ENCODE measurements around the gene TXNRD1.

Gene TXNRD1

GRCh38 chr12:104333692-104334255 is 118.2 kb downstream of the TXNRD1 start:
- no peaks in the 10 kb centered on the region for H3K27me3 ChIP-seq (ENCODE audit: control insufficient read depth, insufficient read depth, low read length)
- no peak overlapping the region for H3K4me3 ChIP-seq (ENCODE audit: low read depth, low read length)
- no peak overlapping the region for H3K27ac ChIP-seq
- no peak overlapping the region for H3K4me2 ChIP-seq (ENCODE audit: low read length)
- no peaks in the 10 kb centered on the region for H3K4me1 ChIP-seq
- H3K9ac ChIP-seq, result no peak overlapping the region
- TF ChIP-seq, protein P1, sequence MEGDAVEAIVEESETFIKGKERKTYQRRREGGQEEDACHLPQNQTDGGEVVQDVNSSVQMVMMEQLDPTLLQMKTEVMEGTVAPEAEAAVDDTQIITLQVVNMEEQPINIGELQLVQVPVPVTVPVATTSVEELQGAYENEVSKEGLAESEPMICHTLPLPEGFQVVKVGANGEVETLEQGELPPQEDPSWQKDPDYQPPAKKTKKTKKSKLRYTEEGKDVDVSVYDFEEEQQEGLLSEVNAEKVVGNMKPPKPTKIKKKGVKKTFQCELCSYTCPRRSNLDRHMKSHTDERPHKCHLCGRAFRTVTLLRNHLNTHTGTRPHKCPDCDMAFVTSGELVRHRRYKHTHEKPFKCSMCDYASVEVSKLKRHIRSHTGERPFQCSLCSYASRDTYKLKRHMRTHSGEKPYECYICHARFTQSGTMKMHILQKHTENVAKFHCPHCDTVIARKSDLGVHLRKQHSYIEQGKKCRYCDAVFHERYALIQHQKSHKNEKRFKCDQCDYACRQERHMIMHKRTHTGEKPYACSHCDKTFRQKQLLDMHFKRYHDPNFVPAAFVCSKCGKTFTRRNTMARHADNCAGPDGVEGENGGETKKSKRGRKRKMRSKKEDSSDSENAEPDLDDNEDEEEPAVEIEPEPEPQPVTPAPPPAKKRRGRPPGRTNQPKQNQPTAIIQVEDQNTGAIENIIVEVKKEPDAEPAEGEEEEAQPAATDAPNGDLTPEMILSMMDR (IDR thresholded peaks at IDR 0.05), result no peak
- no peaks in the 10 kb centered on the region for H3K9me3 ChIP-seq (ENCODE audit: control insufficient read depth, low read length)
- no peaks in the 10 kb centered on the region for H3K36me3 ChIP-seq (ENCODE audit: control insufficient read depth, insufficient read depth, low read length)
- no peaks in the 10 kb centered on the region for H3K79me2 ChIP-seq
- H2AFZ ChIP-seq, result no peak overlapping the region

DNA sequence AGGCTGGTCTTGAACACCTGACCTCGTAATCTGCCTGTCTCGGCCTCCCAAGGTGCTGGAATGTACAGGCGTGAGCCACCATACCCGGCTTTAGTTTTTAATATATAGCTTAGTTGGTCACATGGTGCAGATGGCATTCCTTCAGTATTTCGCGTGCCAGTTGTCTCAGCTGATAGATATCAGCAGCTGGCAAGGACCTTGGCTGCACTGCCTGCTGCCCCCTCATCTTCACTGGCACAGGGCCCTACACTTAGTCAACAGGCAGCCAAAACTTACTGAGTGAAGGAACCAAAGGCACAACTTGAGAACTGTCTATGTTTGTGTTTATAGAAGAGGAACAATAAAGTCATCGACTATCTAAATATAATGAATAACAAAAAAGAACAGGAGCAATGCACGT is 119.0 kb downstream of the TXNRD1 start:
- TF ChIP-seq, protein P1 (IDR thresholded peaks at IDR 0.05), result no peak
- Histone ChIP-seq H3K9me3 (ENCODE audit: control insufficient read depth, low read length) (no peaks in the 10 kb centered on the region), H3K27ac (no peak overlapping the region), H3K4me1 (no peaks in the 10 kb centered on the region), H3K9ac (no peak overlapping the region), H3K79me2 (peaks cover 2% of the 10 kb centered on the region), H3K36me3 (ENCODE audit: control insufficient read depth, insufficient read depth, low read length) (no peaks in the 10 kb centered on the region), H3K4me3 (ENCODE audit: low read depth, low read length) (no peak overlapping the region), H3K4me2 (ENCODE audit: low read length) (no peak overlapping the region), H2AFZ (no peak overlapping the region), H3K27me3 (ENCODE audit: control insufficient read depth, insufficient read depth, low read length) (no peaks in the 10 kb centered on the region)

GRCh38 chr12:104336115-104336514 is 120.5 kb downstream of the TXNRD1 start:
- H3K27me3 ChIP-seq (ENCODE audit: control insufficient read depth, insufficient read depth, low read length), result no peaks in the 10 kb centered on the region
- TF ChIP-seq, protein P1 (IDR thresholded peaks at IDR 0.05), result no peak
- H3K9ac ChIP-seq, result no peak overlapping the region
- H3K4me2 ChIP-seq (ENCODE audit: low read length), result no peak overlapping the region
- H2AFZ ChIP-seq, result no peak overlapping the region
- H3K79me2 ChIP-seq, result peaks cover 2% of the 10 kb centered on the region
- no peaks in the 10 kb centered on the region for H3K4me1 ChIP-seq
- H3K27ac ChIP-seq, result no peak overlapping the region
- H3K36me3 ChIP-seq (ENCODE audit: control insufficient read depth, insufficient read depth, low read length), result no peaks in the 10 kb centered on the region
- H3K9me3 ChIP-seq (ENCODE audit: control insufficient read depth, low read length), result no peaks in the 10 kb centered on the region
- H3K4me3 ChIP-seq (ENCODE audit: low read depth, low read length), result no peak overlapping the region

DNA sequence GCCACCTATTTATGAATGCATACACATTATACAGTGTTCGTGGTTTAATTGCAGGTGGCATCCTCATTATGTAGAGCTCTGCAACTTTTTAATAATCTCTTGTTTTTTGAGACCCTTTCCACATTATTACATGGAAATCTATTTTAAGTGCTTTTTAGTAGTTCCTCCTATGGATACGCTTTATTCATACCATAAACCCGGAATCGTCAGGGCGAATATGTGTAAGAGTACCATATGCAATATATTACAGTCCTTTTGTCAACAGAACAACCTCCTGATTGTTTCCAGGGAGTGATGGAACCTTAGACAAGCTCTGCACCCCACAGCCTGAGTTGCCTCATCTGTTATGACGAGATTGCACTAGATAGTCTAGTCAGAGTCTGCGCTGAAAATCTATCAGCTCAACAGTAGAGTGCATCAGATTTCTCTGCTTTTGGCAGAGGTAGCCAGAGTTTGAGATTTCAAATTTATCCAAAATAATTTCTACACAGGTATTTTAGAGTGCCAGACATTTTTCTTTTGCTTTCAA is 121.5 kb downstream of the TXNRD1 start:
- H3K4me1 ChIP-seq, result no peaks in the 10 kb centered on the region
- TF ChIP-seq, protein P1 (IDR thresholded peaks at IDR 0.05), result no peak
- H3K79me2 ChIP-seq, result peaks cover 2% of the 10 kb centered on the region
- no peak overlapping the region for H3K4me3 ChIP-seq (ENCODE audit: low read depth, low read length)
- no peak overlapping the region for H3K27ac ChIP-seq
- H3K9ac ChIP-seq, result no peak overlapping the region
- no peak overlapping the region for H2AFZ ChIP-seq
- H3K9me3 ChIP-seq (ENCODE audit: control insufficient read depth, low read length), result no peaks in the 10 kb centered on the region
- H3K4me2 ChIP-seq (ENCODE audit: low read length), result no peak overlapping the region
- no peaks in the 10 kb centered on the region for H3K36me3 ChIP-seq (ENCODE audit: control insufficient read depth, insufficient read depth, low read length)
- no peaks in the 10 kb centered on the region for H3K27me3 ChIP-seq (ENCODE audit: control insufficient read depth, insufficient read depth, low read length)

- H3K9ac ChIP-seq, result no peak overlapping the region
- TF ChIP-seq, protein P1 (IDR thresholded peaks at IDR 0.05), result no peak
- no peak overlapping the region for H3K4me2 ChIP-seq (ENCODE audit: low read length)
- H3K36me3 ChIP-seq (ENCODE audit: control insufficient read depth, insufficient read depth, low read length), result no peaks in the 10 kb centered on the region
- H2AFZ ChIP-seq, result no peak overlapping the region
- H3K27me3 ChIP-seq (ENCODE audit: control insufficient read depth, insufficient read depth, low read length), result no peaks in the 10 kb centered on the region
- peaks cover 2% of the 10 kb centered on the region for H3K79me2 ChIP-seq
- no peak overlapping the region for H3K4me3 ChIP-seq (ENCODE audit: low read depth, low read length)
- H3K27ac ChIP-seq, result no peak overlapping the region
- H3K9me3 ChIP-seq (ENCODE audit: control insufficient read depth, low read length), result no peaks in the 10 kb centered on the region
- no peaks in the 10 kb centered on the region for H3K4me1 ChIP-seq
Observed at GRCh38 chr12:104339663-104340062, 124.1 kb downstream of the TXNRD1 start.

All from parathyroid adenoma (tissue), 2 donors.